ENCODE measurements around the gene PLXNA1. TPM values are rescaled to one million over a fixed set of nuclear protein-coding genes. Genes with fewer than 3 reads are reported as not detected.

The PLXNA1 gene
- total RNA-seq, 1 donor from 2014 or later, result 98.2 TPM

- peak overlapping the region; percentile 14 for H3K27ac Mint-ChIP-seq (ENCODE audit: unreplicated experiment)
- no peaks in the 10 kb centered on the region for H3K4me1 Mint-ChIP-seq (ENCODE audit: low read depth)
- H3K4me3 Mint-ChIP-seq (ENCODE audit: unreplicated experiment), result no peak overlapping the region
- TF ChIP-seq CTCF (IDR thresholded peaks at IDR 0.05), result no peak
- no peak for DNase-seq (ENCODE audit: low spot score)
- no peaks in the 10 kb centered on the region for H3K27me3 Mint-ChIP-seq (ENCODE audit: low read depth)
- H3K36me3 Mint-ChIP-seq (ENCODE audit: low read depth), result peaks cover 31% of the 10 kb centered on the region
- H3K9me3 Mint-ChIP-seq (ENCODE audit: low read depth), result no peaks in the 10 kb centered on the region
Observed at GRCh38 chr3:127025456-127025855, 42.5 kb downstream of the PLXNA1 start.

GRCh38 chr3:127026036-127026435, 43.1 kb downstream of the PLXNA1 start:
- Mint-ChIP-seq H3K9me3 (ENCODE audit: low read depth) (no peaks in the 10 kb centered on the region), H3K27ac (ENCODE audit: unreplicated experiment) (no peak overlapping the region), H3K36me3 (ENCODE audit: low read depth) (peaks cover 31% of the 10 kb centered on the region)

DNA sequence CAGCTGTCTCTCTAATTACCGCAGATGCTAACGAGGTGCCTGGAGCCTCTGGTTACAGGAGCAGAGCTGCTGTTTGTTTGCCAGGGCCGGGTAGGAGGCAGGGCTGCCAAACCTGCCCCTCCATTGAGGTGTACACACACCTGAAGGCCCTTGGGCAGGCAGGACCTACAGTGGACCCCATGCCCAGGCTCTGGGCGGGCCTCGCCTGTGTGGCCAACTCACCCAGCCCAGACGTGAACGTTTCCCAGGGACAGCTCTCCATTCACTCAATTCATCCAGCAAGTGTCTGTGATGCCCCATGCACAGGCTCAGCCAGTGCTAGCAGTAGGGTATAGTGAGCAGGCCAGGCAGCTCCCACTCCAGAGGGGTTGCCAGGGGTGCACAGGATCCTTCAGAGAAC, 43.7 kb downstream of the PLXNA1 start:
- no peak for DNase-seq (ENCODE audit: low spot score)
- Mint-ChIP-seq H3K9me3 (ENCODE audit: low read depth) (no peaks in the 10 kb centered on the region), H3K27ac (ENCODE audit: unreplicated experiment) (no peak overlapping the region), H3K4me3 (ENCODE audit: unreplicated experiment) (no peak overlapping the region), H3K4me1 (ENCODE audit: low read depth) (no peaks in the 10 kb centered on the region), H3K27me3 (ENCODE audit: low read depth) (no peaks in the 10 kb centered on the region), H3K36me3 (ENCODE audit: low read depth) (peaks cover 27% of the 10 kb centered on the region)
- TF ChIP-seq CTCF (IDR thresholded peaks at IDR 0.05), result no peak

More at GRCh38 chr3:127026036-127026435, 43.1 kb downstream of the PLXNA1 start:
- Mint-ChIP-seq H3K4me1 (ENCODE audit: low read depth) (no peaks in the 10 kb centered on the region), H3K4me3 (ENCODE audit: unreplicated experiment) (no peak overlapping the region), H3K27me3 (ENCODE audit: low read depth) (no peaks in the 10 kb centered on the region)
- DNase-seq (ENCODE audit: low spot score), result no peak
- no peak for TF ChIP-seq CTCF (IDR thresholded peaks at IDR 0.05)

DNA sequence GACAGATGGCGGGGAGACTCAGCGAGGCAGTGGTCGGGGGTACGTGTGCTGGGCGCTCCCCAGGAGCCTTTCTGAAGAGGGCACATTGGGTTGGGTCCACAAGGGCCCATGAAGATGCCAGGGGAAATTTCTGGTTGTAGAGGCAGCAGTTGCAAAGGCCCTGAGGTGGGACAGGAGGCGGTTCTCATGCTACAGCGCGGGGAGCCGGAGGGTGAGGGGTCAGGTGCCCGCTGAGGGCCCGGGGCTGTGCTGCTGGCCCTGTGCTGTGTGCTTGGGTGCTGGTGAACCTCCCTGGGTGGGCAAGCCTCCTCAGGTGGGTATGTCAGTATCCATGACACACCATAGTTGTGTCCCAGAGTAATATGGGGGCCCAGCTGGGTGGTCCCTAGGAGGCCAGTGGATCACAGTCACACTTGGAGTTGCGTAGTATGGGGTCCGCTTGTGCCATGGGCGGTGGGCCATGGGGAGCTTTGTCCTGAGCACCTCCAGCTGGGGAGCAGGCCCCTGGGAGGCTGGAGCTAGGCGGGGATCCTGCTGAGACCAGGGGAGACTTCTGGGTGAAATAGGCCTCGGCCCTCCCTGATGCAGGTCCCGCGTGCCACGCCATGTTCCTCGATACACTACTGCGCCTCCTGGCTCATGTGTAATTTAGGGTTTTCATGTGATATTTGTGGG, 44.3 kb downstream of the PLXNA1 start:
- no peak overlapping the region for H3K4me3 Mint-ChIP-seq (ENCODE audit: unreplicated experiment)

More for the DNA sequence above, 44.3 kb downstream of the PLXNA1 start:
- DNase-seq (ENCODE audit: low spot score), result no peak
- Mint-ChIP-seq H3K4me1 (ENCODE audit: low read depth) (no peaks in the 10 kb centered on the region), H3K27me3 (ENCODE audit: low read depth) (no peaks in the 10 kb centered on the region), H3K9me3 (ENCODE audit: low read depth) (no peaks in the 10 kb centered on the region), H3K36me3 (ENCODE audit: low read depth) (peaks cover 28% of the 10 kb centered on the region), H3K27ac (ENCODE audit: unreplicated experiment) (no peak overlapping the region)
- TF ChIP-seq CTCF (IDR thresholded peaks at IDR 0.05), result no peak
